H1 (cell line): ENCODE measurements around the gene CUL4B. TPM values are rescaled to one million over a fixed set of nuclear protein-coding genes. Genes with fewer than 3 reads are reported as not detected.

Experiments used
- CTCF ChIP-seq, 3 experiments: IDR thresholded peaks; 1 replicate in 2 of 3; 2 replicates in 1 of 3; pipeline versions ENCODE4 v1.5.1 to v1.6.1; 2011; ENCODE audit warnings: low read length in 3 of 3, mild to moderate bottlenecking in 3 of 3, inconsistent platforms in 2 of 3, low read depth in 1 of 3, moderate library complexity in 1 of 3; ENCODE audit not compliant: insufficient read depth in 1 of 3; ENCODE audit errors: control extremely low read depth in 1 of 3
- HDAC6 ChIP-seq: IDR thresholded peaks from one replicate; pipeline ENCODE4 v1.7.1; 2012; ENCODE audit warnings: low read depth, mild to moderate bottlenecking, inconsistent platforms, low read length, moderate library complexity
- KDM1A ChIP-seq: fragments of 200-600, 300-600 bp; sonication (generic); IDR thresholded peaks from 2 replicates; pipeline ENCODE4 v1.7.1; 2016; ENCODE audit warnings: mild to moderate bottlenecking, low read length, borderline replicate concordance
- POLR2AphosphoS5 ChIP-seq: IDR thresholded peaks from 2 replicates; pipeline ENCODE4 v1.6.1; 2011; ENCODE audit warnings: low read depth, low read length
- RXRA ChIP-seq: IDR thresholded peaks from 2 replicates; pipeline ENCODE4 v1.6.1; 2011; ENCODE audit warnings: low read depth, mild to moderate bottlenecking, low read length, moderate library complexity; ENCODE audit not compliant: insufficient read depth
- polyA plus RNA-seq, 7 experiments: library from polyadenylated mRNA; depleted of rRNA in 3 of 7; stranded (reverse) in 5 of 7; unstranded in 2 of 7; fragments of >200 nt in 5 of 7; fragments of 200-250 nt in 2 of 7; gene quantifications; 1 replicate in 5 of 7; 2 replicates in 1 of 7; 4 replicates in 1 of 7; pipeline versions ENCODE4 v1.2.1 to v1.2.3, GENCODE V29; 2011 to 2013; ENCODE audit warnings: missing spikeins in 2 of 7, mixed read lengths in 2 of 7
- total RNA-seq: library from RNA; stranded (reverse); fragmentation: NEBNext Ultra II Directional; extraction: Animal tissue kit (Norgen Biotek cat#: 25700); gene quantifications from 2 replicates; pipeline ENCODE4 v1.2.1, GENCODE V29; 2021
- TF ChIP-seq, protein P1 (sequence below): IDR thresholded peaks from 2 replicates; pipeline ENCODE4 v1.6.1; 2011; ENCODE audit warnings: low read depth, mild to moderate bottlenecking, low read length; ENCODE audit not compliant: insufficient read depth

The CUL4B gene
- total and polyA plus RNA-seq, 2 of the 8 experiments (the other 6 are each of a cell fraction or from before 2014, with no cell fraction given), result 11.7 to 44.0 TPM

DNA sequence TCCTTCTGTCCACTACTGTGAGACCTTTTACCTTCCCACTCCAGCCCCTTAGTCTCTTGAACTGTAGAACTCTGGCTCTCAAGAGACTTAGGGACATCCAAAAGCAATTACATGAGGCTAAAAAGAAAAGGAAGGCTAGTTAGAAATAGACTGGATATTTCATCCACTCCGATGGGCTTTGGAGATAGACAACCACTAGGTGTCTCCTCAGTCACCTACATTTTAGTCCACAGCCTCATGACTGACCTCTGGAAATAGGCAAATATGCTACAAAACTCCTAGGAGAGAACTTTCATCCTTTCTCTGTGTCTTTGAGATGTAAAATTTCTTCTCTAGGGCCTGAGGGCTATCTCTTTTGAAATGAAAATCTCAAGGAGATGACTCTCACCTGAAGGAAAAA lies 46.5 kb downstream of the CUL4B start (continued):
- TF ChIP-seq HDAC6 (no peak), RXRA (no peak), POLR2AphosphoS5 (no peak), CTCF (IDR thresholded peaks at IDR 0.05; ENCODE audit: control extremely low read depth in 1 of 3, insufficient read depth in 1 of 3, low read depth in 1 of 3, low read length in 3 of 3) (peak in 2 of 3 experiments; percentile 33 to 39; a peak in 2 of 4 replicates), KDM1A (no peak)
- TF ChIP-seq, protein P1, sequence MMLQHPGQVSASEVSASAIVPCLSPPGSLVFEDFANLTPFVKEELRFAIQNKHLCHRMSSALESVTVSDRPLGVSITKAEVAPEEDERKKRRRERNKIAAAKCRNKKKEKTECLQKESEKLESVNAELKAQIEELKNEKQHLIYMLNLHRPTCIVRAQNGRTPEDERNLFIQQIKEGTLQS, result no peak
